Ovary (tissue), 9 donors: ENCODE results near the gene NRCAM. TPM values are rescaled to one million over a fixed set of nuclear protein-coding genes. Genes with fewer than 3 reads are reported as not detected.
"Not testable (repeated sequence)": the region's sequence is repeated elsewhere in the genome, so short reads cannot be mapped to it uniquely, and the experiment has no call there.

Experiments used
- DNase-seq, 5 donors: peaks; one replicate each; pipeline ENCODE4 v3.0.0-alpha.2; 2019 to 2020
- H3K27ac ChIP-seq, 2 donors: fragments of 200-600 bp; one replicate each; pipeline versions ENCODE4 v1.5.1 to v1.8.0; 2019 to 2022
- H3K27me3 ChIP-seq: fragments of 200-600 bp; one replicate; pipeline ENCODE4 v1.8.0; 2022
- H3K36me3 ChIP-seq: fragments of 200-600 bp; sonication (generic); one replicate; pipeline ENCODE4 v1.5.1; 2019
- H3K4me1 ChIP-seq: one replicate; pipeline ENCODE4 v1.8.1; 2013; ENCODE audit warnings: mild to moderate bottlenecking, moderate library complexity; ENCODE audit not compliant: insufficient read depth
- H3K4me3 ChIP-seq: fragments of 200-600 bp; sonication (generic); one replicate; pipeline ENCODE4 v1.5.1; 2017
- H3K9me3 ChIP-seq, 2 donors: fragments of 200-600 bp in 1 of 2; sonication (generic) in 1 of 2; one replicate each; pipeline versions ENCODE4 v1.5.1 to v1.8.1; 2013 to 2019; ENCODE audit warnings: mild to moderate bottlenecking in 1 of 2, moderate library complexity in 1 of 2
- CTCF ChIP-seq, 3 donors: fragments of 450-650 bp in 2 of 3; fragments of 200-600 bp in 1 of 3; IDR thresholded peaks; one replicate each; pipeline versions ENCODE4 v1.5.1 to v1.8.0; 2016 to 2022; ENCODE audit warnings: antibody characterized with exemption in 3 of 3, mild to moderate bottlenecking in 1 of 3
- EP300 ChIP-seq: sonication (generic); formaldehyde crosslinking; IDR thresholded peaks from one replicate; pipeline ENCODE4 v1.6.1; 2017; ENCODE audit warnings: antibody characterized with exemption
- POLR2A ChIP-seq: fragments of 450-650 bp; IDR thresholded peaks from one replicate; pipeline ENCODE4 v1.6.1; 2017; ENCODE audit warnings: antibody characterized with exemption, mild to moderate bottlenecking, moderate library complexity
- WGBS, 3 donors: extraction: QIAGEN DNeasy Blood & Tissue Kit in 1 of 3; methylation state at CpG; one replicate each; pipeline versions ENCODE4 v1.1.5 to v1.1.7; 2013 to 2017; 5-methylcytosine and 5-hydroxymethylcytosine counted together
- intact Hi-C, 4 donors: fragments of 100-400 bp; cut with DNase I; formaldehyde crosslinking; loops; one replicate each; pipeline versions ENCODE4 v1.11.0 to v1.15.1; 2022 to 2023
- polyA plus RNA-seq, 2 donors: library from polyadenylated mRNA; stranded (reverse); fragments of 200-250 nt in 1 of 2; fragments of 350-450 nt in 1 of 2; fragmentation: Illumina TruSeq in 1 of 2; extraction: RNeasy Lipid Tissue Mini Kit (QIAGEN cat#74804) in 1 of 2; gene quantifications; one replicate each; pipeline ENCODE4 v1.2.3, GENCODE V29; 2013 to 2014
- total RNA-seq, 7 donors: library from RNA; depleted of rRNA in 2 of 7; stranded (reverse); fragments of >200 nt in 2 of 7; fragmentation: NEBNext Ultra II Directional in 3 of 7; extraction: Animal tissue kit (Norgen Biotek cat#: 25700) in 3 of 7; gene quantifications; one replicate each; pipeline versions ENCODE4 v1.1.0 to v1.2.4, GENCODE V29; 2016 to 2023
- donor health status: DM: no; HTN: no; CAD: no; lungs with moderate emphysema.
- donor health status: DM: no; HTN: no; CAD: no.
- donor health status: Bipolar disorder and iron deficiency.
- donor health status: DM: yes; HTN: yes; CAD: no.
- donor health status: DM: no; HTN: no; CAD: no.
- donor health status: DM: yes; HTN: yes; CAD: no.

NRCAM gene
- total and polyA plus RNA-seq, 9 donors = 0.61 to 14.8 (median 2.8) TPM

- Histone ChIP-seq H3K9me3 (no peaks in the 10 kb centered on the region), H3K4me1 (no peaks in the 10 kb centered on the region), H3K4me3 (no peak overlapping the region), H3K27me3 (no peaks in the 10 kb centered on the region), H3K36me3 (no peaks in the 10 kb centered on the region), H3K27ac (no peak overlapping the region)
- intact Hi-C loops = no loop called here
- TF ChIP-seq CTCF (IDR thresholded peaks at IDR 0.05) = no peak
- no peak for TF ChIP-seq EP300
- no peak for TF ChIP-seq POLR2A
- 17 to 28% (median 28%) methylated on average over 4 of the region's 4 CpGs for WGBS, 3 donors
- DNase-seq = no peak
These were observed 173.7 kb downstream of the NRCAM start for GRCh38 chr7:108282427-108282996.

GRCh38 chr7:108280136-108280535 lies 176.1 kb downstream of the NRCAM start:
- intact Hi-C loops = no loop called here
- Histone ChIP-seq H3K4me1 (no peaks in the 10 kb centered on the region), H3K9me3 (no peaks in the 10 kb centered on the region), H3K27me3 (no peaks in the 10 kb centered on the region), H3K36me3 (no peaks in the 10 kb centered on the region), H3K27ac (no peak overlapping the region), H3K4me3 (no peak overlapping the region)
- no peak for TF ChIP-seq CTCF (IDR thresholded peaks at IDR 0.05)
- no peak for TF ChIP-seq EP300
- TF ChIP-seq POLR2A = no peak
- no peak for DNase-seq
- WGBS, 3 donors = 13 to 22% (median 20%) methylated on average over 3 of the region's 3 CpGs

GRCh38 chr7:108278776-108279175 lies 177.5 kb downstream of the NRCAM start:
- WGBS, 3 donors = 96 to 97% (median 96%) methylated on average over 5 of the region's 5 CpGs
- DNase-seq = no peak
- H3K9me3 ChIP-seq = no peaks in the 10 kb centered on the region
- intact Hi-C loops = no loop called here
- H3K36me3 ChIP-seq = no peaks in the 10 kb centered on the region
- no peaks in the 10 kb centered on the region for H3K4me1 ChIP-seq
- H3K27me3 ChIP-seq = no peaks in the 10 kb centered on the region
- H3K4me3 ChIP-seq = no peak overlapping the region
- TF ChIP-seq EP300 = no peak
- no peak for TF ChIP-seq CTCF (IDR thresholded peaks at IDR 0.05)
- no peak for TF ChIP-seq POLR2A
- H3K27ac ChIP-seq = no peak overlapping the region

GRCh38 chr7:108278281-108278680 lies 178.0 kb downstream of the NRCAM start:
- no peak overlapping the region for H3K4me3 ChIP-seq
- no peaks in the 10 kb centered on the region for H3K9me3 ChIP-seq
- intact Hi-C loops = no loop called here
- H3K4me1 ChIP-seq = no peaks in the 10 kb centered on the region
- H3K36me3 ChIP-seq = no peaks in the 10 kb centered on the region
- TF ChIP-seq POLR2A = no peak
- no peak for DNase-seq
- WGBS, 3 donors = 81 to 96% (median 91%) methylated on average over 10 of the region's 10 CpGs
- H3K27me3 ChIP-seq = no peaks in the 10 kb centered on the region
- H3K27ac ChIP-seq = no peak overlapping the region

GRCh38 chr7:108274447-108274846 lies 181.8 kb downstream of the NRCAM start:
- H3K27me3 ChIP-seq, H3K36me3 ChIP-seq, H3K4me1 ChIP-seq, intact Hi-C loops, H3K9me3 ChIP-seq, H3K4me3 ChIP-seq, DNase-seq, H3K27ac ChIP-seq: not testable (repeated sequence)
- 88 to 91% (median 91%) methylated on average over 5 of the region's 5 CpGs for WGBS, 3 donors

- 97 to 100% (median 100%) methylated on average over 1 of the region's 1 CpG for WGBS, 3 donors
- H3K4me3 ChIP-seq, H3K27ac ChIP-seq, H3K36me3 ChIP-seq, intact Hi-C loops, H3K27me3 ChIP-seq, H3K4me1 ChIP-seq, DNase-seq, H3K9me3 ChIP-seq: not testable (repeated sequence)
These were observed 183.3 kb downstream of the NRCAM start for GRCh38 chr7:108272891-108273290.
